Gastroesophageal sphincter (tissue), 4 donors: Measurements from ENCODE around the gene FSHB. TPM values are rescaled to one million over a fixed set of nuclear protein-coding genes. Genes with fewer than 3 reads are reported as not detected.

Source experiments
- ATAC-seq: fragments of 150-250 bp; one replicate; pipeline ENCODE4 v1.9.1; 2016; ENCODE audit warnings: mild to moderate bottlenecking, moderate library complexity
- H3K27ac ChIP-seq, 4 donors: fragments of 200-600 bp; sonication (generic) in 3 of 4; 1 replicate in 3 of 4; 2 replicates in 1 of 4; pipeline ENCODE4 v1.5.1; 2016 to 2019
- H3K27me3 ChIP-seq: fragments of 200-600 bp; sonication (generic); one replicate; pipeline ENCODE4 v1.5.1; 2019
- H3K36me3 ChIP-seq, 2 donors: fragments of 200-600 bp; sonication (generic); one replicate each; pipeline ENCODE4 v1.5.1; 2019; ENCODE audit warnings: control low read depth in 1 of 2
- H3K4me1 ChIP-seq, 3 donors: fragments of 200-600 bp; sonication (generic); 1 replicate in 2 of 3; 2 replicates in 1 of 3; pipeline ENCODE4 v1.5.1; 2016 to 2019; ENCODE audit warnings: control low read depth in 2 of 3
- H3K4me3 ChIP-seq, 2 donors: fragments of 200-600 bp; sonication (generic); one replicate each; pipeline ENCODE4 v1.5.1; 2019; ENCODE audit warnings: mild to moderate bottlenecking in 1 of 2, moderate library complexity in 1 of 2
- H3K9me3 ChIP-seq, 3 donors: fragments of 200-600 bp; sonication (generic); one replicate each; pipeline ENCODE4 v1.5.1; 2017 to 2019; ENCODE audit warnings: control low read depth in 2 of 3
- EP300 ChIP-seq: sonication (generic); formaldehyde crosslinking; IDR thresholded peaks from one replicate; pipeline ENCODE4 v1.6.1; 2017; ENCODE audit warnings: antibody characterized with exemption, mild to moderate bottlenecking
- POLR2A ChIP-seq, 2 donors: fragments of 450-650 bp; IDR thresholded peaks; one replicate each; pipeline ENCODE4 v1.6.1; 2017; ENCODE audit warnings: antibody characterized with exemption in 2 of 2, mild to moderate bottlenecking in 2 of 2, moderate library complexity in 1 of 2
- POLR2AphosphoS5 ChIP-seq: sonication (generic); formaldehyde crosslinking; IDR thresholded peaks from one replicate; pipeline ENCODE4 v1.6.1; 2017; ENCODE audit warnings: antibody characterized with exemption
- WGBS, 2 donors: methylation state at CpG; one replicate each; pipeline ENCODE4 v1.1.5; 2018; ENCODE audit warnings: low coverage in 1 of 2; 5-methylcytosine and 5-hydroxymethylcytosine counted together
- total RNA-seq, 4 donors: library from RNA; depleted of rRNA; stranded (reverse); fragments of >200 nt; gene quantifications; one replicate each; pipeline ENCODE4 v1.1.0, GENCODE V29; 2016
- TF ChIP-seq, protein P1 (sequence below), 4 experiments: fragments of 200-600 bp in 2 of 4; fragments of 450-650 bp in 2 of 4; sonication (generic) in 1 of 4; IDR thresholded peaks; one replicate each; pipeline ENCODE4 v1.5.1; 2017 to 2019; ENCODE audit warnings: antibody characterized with exemption in 4 of 4, mild to moderate bottlenecking in 2 of 4, moderate library complexity in 2 of 4

FSHB gene
- total RNA-seq, 4 donors from 2014 or later: not detected

- 73 to 75% methylated on average over 1 of the region's 1 CpG for WGBS, 2 donors
- no peak overlapping the region for H3K27ac ChIP-seq
- no peak for TF ChIP-seq POLR2A (IDR thresholded peaks at IDR 0.05)
- ATAC-seq: no peak
- H3K4me3 ChIP-seq: no peak overlapping the region
- H3K36me3 ChIP-seq: no peaks in the 10 kb centered on the region
- no peaks in the 10 kb centered on the region for H3K9me3 ChIP-seq
- no peaks in the 10 kb centered on the region for H3K27me3 ChIP-seq
- H3K4me1 ChIP-seq: no peaks in the 10 kb centered on the region
Observed at GRCh38 chr11:30203850-30204249, 27.0 kb upstream of the FSHB start.

DNA sequence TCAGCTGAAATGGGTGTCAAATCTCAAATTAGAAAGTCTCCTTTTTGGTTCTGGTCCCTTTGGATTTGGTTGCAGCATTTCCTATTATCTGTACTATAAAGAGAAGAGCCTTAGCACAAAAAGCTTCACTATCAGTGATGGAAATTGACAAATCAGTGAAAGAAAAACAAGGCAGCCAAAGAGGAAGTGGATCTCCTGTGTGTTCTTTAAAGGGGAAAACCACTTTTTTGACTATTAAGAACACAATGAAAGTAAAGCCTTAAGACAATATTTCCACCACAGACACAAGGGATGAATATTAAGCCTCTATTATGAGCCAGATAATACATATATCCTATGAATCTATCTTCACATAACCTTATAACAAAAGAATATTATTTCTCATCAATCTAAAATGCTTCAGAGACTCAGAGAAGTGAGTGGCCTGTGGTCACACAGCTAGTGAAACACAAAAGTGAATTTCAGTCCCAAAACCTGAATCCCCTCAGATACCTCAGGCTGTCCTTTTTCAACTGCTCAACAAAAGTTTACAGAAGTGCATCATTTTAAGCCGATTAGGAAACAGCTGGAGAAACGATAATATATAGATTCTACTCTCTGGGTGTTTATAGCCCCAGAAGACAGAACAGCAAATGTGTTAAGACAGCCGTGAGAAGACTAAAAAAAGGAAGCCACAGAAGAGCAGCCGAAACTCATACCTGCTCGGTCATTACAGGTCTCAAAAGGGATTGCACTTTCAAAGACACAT, 24.4 kb upstream of the FSHB start:
- H3K4me1 ChIP-seq: no peaks in the 10 kb centered on the region
- H3K9me3 ChIP-seq: no peaks in the 10 kb centered on the region
- no peaks in the 10 kb centered on the region for H3K36me3 ChIP-seq
- 71 to 76% methylated on average over 4 of the region's 5 CpGs for WGBS, 2 donors
- no peak for ATAC-seq
- no peaks in the 10 kb centered on the region for H3K27me3 ChIP-seq
- TF ChIP-seq POLR2A (IDR thresholded peaks at IDR 0.05): no peak
- TF ChIP-seq, protein P1, sequence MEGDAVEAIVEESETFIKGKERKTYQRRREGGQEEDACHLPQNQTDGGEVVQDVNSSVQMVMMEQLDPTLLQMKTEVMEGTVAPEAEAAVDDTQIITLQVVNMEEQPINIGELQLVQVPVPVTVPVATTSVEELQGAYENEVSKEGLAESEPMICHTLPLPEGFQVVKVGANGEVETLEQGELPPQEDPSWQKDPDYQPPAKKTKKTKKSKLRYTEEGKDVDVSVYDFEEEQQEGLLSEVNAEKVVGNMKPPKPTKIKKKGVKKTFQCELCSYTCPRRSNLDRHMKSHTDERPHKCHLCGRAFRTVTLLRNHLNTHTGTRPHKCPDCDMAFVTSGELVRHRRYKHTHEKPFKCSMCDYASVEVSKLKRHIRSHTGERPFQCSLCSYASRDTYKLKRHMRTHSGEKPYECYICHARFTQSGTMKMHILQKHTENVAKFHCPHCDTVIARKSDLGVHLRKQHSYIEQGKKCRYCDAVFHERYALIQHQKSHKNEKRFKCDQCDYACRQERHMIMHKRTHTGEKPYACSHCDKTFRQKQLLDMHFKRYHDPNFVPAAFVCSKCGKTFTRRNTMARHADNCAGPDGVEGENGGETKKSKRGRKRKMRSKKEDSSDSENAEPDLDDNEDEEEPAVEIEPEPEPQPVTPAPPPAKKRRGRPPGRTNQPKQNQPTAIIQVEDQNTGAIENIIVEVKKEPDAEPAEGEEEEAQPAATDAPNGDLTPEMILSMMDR (IDR thresholded peaks at IDR 0.05): no peak
- no peak for TF ChIP-seq EP300
- no peak for TF ChIP-seq POLR2AphosphoS5
- no peak overlapping the region for H3K4me3 ChIP-seq
- no peak overlapping the region for H3K27ac ChIP-seq

DNA sequence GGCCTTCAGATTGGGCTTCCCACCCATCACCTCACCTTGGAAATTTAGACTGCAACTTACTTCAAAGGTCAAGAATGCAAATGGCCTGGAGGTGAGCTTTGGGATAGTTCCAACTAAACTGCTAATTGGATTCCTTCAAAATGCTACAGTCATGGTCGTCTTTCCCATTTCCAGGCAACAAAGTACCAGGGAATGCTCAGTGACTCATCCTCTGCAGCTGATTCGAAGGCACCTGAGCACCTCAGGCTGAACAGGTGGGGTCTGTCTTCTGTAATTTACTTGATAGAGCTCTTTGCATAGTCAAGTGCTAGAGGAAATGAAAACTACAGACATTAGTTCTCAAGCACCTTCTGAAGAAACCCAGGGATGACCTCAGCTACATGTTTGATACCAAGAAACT, 20.5 kb upstream of the FSHB start:
- TF ChIP-seq POLR2A (IDR thresholded peaks at IDR 0.05) (no peak), EP300 (no peak), POLR2AphosphoS5 (no peak)
- TF ChIP-seq, protein P1 (IDR thresholded peaks at IDR 0.05): no peak
- no peak overlapping the region for H3K27ac ChIP-seq
- 52 to 100% methylated on average over 1 to 2 of the region's 2 CpGs for WGBS, 2 donors
- no peaks in the 10 kb centered on the region for H3K4me1 ChIP-seq
- no peak for ATAC-seq
- H3K9me3 ChIP-seq: no peaks in the 10 kb centered on the region
- no peaks in the 10 kb centered on the region for H3K27me3 ChIP-seq
- no peaks in the 10 kb centered on the region for H3K36me3 ChIP-seq
- no peak overlapping the region for H3K4me3 ChIP-seq

DNA sequence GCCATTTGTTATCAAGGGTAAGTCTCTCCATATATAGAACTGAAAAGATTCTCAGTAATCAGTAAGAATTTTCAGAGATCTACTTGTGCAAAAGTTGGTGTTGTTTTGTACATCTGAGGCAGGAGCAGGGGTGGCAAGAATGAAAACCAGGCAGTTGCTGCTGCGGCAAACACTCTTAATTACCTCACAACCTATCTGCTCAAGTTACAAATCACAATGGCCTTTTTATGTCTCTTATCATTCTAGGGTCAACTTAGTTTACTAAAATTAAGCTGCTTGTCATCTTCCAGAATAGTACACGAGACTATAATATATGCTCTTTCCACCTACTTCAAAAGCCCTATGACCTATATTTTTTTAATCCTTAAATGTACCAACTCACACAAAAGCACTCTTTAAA, 14.3 kb upstream of the FSHB start:
- H3K27ac ChIP-seq: no peak overlapping the region
- H3K27me3 ChIP-seq: no peaks in the 10 kb centered on the region
- 30 to 53% methylated on average over 2 of the region's 2 CpGs for WGBS, 2 donors
- H3K9me3 ChIP-seq: no peaks in the 10 kb centered on the region
- no peak for ATAC-seq
- no peaks in the 10 kb centered on the region for H3K4me1 ChIP-seq
- no peak overlapping the region for H3K4me3 ChIP-seq
- H3K36me3 ChIP-seq: no peaks in the 10 kb centered on the region
- no peak for TF ChIP-seq EP300
- TF ChIP-seq POLR2AphosphoS5: no peak
- TF ChIP-seq, protein P1 (IDR thresholded peaks at IDR 0.05): no peak

- Histone ChIP-seq H3K36me3 (no peaks in the 10 kb centered on the region), H3K4me1 (no peaks in the 10 kb centered on the region), H3K27me3 (no peaks in the 10 kb centered on the region), H3K4me3 (no peak overlapping the region), H3K27ac (no peak overlapping the region), H3K9me3 (no peaks in the 10 kb centered on the region)
- ATAC-seq: no peak
- 89 to 100% methylated on average over 1 to 4 of the region's 4 CpGs for WGBS, 2 donors
- no peak for TF ChIP-seq POLR2AphosphoS5
- TF ChIP-seq, protein P1 (IDR thresholded peaks at IDR 0.05): no peak
- TF ChIP-seq EP300: no peak
- TF ChIP-seq POLR2A (IDR thresholded peaks at IDR 0.05): no peak
Observed at GRCh38 chr11:30218278-30218677, 12.5 kb upstream of the FSHB start.
